H1 (cell line): Measurements from ENCODE around the gene CCDC117.

Experiments
- BCL11A ChIP-seq, 2 experiments: IDR thresholded peaks; one replicate each; pipeline ENCODE4 v1.6.1; 2011; ENCODE audit warnings: low read depth in 2 of 2, low read length in 2 of 2, mild to moderate bottlenecking in 2 of 2
- CEBPB ChIP-seq: IDR thresholded peaks from 2 replicates; pipeline ENCODE4 v1.6.1; 2012; ENCODE audit warnings: low read depth, low read length
- EP300 ChIP-seq, 2 experiments: IDR thresholded peaks; 1 replicate in 1 of 2; 2 replicates in 1 of 2; pipeline ENCODE4 v1.6.1; 2011 to 2012; ENCODE audit warnings: low read depth in 2 of 2, low read length in 2 of 2, mild to moderate bottlenecking in 2 of 2, borderline replicate concordance in 1 of 2, inconsistent platforms in 1 of 2, moderate library complexity in 1 of 2
- EZH2 ChIP-seq: fragments of 200-600 bp; sonication (generic); IDR thresholded peaks from 2 replicates; pipeline ENCODE4 v1.7.1; 2012; ENCODE audit warnings: low read depth, mild to moderate bottlenecking, moderate library complexity, low read length, inconsistent platforms; ENCODE audit not compliant: severe bottlenecking
- HDAC2 ChIP-seq, 2 experiments: fragments of 300-600 bp in 1 of 2; sonication (generic) in 1 of 2; IDR thresholded peaks; 2 replicates each; pipeline ENCODE4 v1.6.1; 2011 to 2012; ENCODE audit warnings: low read depth in 2 of 2, low read length in 2 of 2, mild to moderate bottlenecking in 2 of 2, moderate library complexity in 2 of 2, borderline replicate concordance in 1 of 2, inconsistent platforms in 1 of 2
- NRF1 ChIP-seq: IDR thresholded peaks from 2 replicates; pipeline ENCODE4 v1.6.1; 2011; ENCODE audit warnings: mild to moderate bottlenecking, low read depth, low read length, improper control_type of control experiment
- TF ChIP-seq, protein P1 (sequence below), 3 experiments: IDR thresholded peaks; 1 replicate in 2 of 3; 2 replicates in 1 of 3; pipeline versions ENCODE4 v1.5.1 to v1.6.1; 2011; ENCODE audit warnings: low read length in 3 of 3, mild to moderate bottlenecking in 3 of 3, inconsistent platforms in 2 of 3, low read depth in 1 of 3, moderate library complexity in 1 of 3; ENCODE audit not compliant: insufficient read depth in 1 of 3; ENCODE audit errors: control extremely low read depth in 1 of 3

DNA sequence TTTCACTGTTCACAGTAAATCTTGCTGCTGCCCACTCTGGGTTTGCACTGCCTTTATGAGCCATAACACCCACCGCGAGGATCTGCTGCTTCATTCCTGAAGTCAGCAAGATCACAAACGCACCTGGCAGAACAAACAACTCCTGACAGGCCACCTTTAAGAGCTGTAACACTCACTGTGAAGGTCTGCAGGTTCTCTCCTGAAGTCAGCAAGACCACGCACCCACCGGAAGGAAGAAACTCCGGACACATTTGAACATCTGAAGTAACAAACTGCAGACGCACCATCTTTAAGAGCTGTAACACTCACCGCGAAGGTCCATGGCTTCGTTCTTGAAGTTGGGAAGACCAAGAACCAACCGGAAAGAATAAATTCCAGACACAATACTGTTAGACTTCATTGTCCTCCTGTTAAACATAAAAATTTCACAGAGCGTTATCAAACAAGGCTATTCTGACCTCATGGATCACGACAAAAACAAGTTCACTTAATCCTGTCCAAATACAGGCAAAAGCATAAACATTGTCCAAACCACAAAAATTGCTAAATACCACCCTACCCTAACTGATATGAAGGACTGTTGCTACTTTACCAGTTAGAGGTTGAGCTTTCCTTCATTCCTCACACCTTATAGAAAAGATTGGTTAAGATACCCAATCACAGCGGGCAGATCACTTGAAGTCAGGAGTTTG is 3.0 kb upstream of the CCDC117 start:
- TF ChIP-seq, protein P1, sequence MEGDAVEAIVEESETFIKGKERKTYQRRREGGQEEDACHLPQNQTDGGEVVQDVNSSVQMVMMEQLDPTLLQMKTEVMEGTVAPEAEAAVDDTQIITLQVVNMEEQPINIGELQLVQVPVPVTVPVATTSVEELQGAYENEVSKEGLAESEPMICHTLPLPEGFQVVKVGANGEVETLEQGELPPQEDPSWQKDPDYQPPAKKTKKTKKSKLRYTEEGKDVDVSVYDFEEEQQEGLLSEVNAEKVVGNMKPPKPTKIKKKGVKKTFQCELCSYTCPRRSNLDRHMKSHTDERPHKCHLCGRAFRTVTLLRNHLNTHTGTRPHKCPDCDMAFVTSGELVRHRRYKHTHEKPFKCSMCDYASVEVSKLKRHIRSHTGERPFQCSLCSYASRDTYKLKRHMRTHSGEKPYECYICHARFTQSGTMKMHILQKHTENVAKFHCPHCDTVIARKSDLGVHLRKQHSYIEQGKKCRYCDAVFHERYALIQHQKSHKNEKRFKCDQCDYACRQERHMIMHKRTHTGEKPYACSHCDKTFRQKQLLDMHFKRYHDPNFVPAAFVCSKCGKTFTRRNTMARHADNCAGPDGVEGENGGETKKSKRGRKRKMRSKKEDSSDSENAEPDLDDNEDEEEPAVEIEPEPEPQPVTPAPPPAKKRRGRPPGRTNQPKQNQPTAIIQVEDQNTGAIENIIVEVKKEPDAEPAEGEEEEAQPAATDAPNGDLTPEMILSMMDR (IDR thresholded peaks at IDR 0.05; ENCODE audit: control extremely low read depth in 1 of 3, insufficient read depth in 1 of 3, low read depth in 1 of 3, low read length in 3 of 3) = no peak
- TF ChIP-seq EZH2 (no peak), HDAC2 (IDR thresholded peaks at IDR 0.05; ENCODE audit: borderline replicate concordance in 1 of 2, low read depth in 2 of 2, low read length in 2 of 2) (no peak), CEBPB (no peak), BCL11A (IDR thresholded peaks at IDR 0.05; ENCODE audit: low read depth in 2 of 2, low read length in 2 of 2) (no peak), EP300 (IDR thresholded peaks at IDR 0.05; ENCODE audit: borderline replicate concordance in 1 of 2, low read depth in 2 of 2, low read length in 2 of 2) (no peak), NRF1 (no peak)
